ENCODE measurements around the gene VCL. TPM values are rescaled to one million over a fixed set of nuclear protein-coding genes. Genes with fewer than 3 reads are reported as not detected.
"Not testable (repeated sequence)": the region's sequence is repeated elsewhere in the genome, so short reads cannot be mapped to it uniquely, and the experiment has no call there.

VCL gene
- total RNA-seq, 2 donors from 2014 or later = 97.2 to 285 TPM

GRCh38 chr10:74122060-74122459 is 124.1 kb downstream of the VCL start:
- 33% methylated on average over 3 of the region's 3 CpGs for WGBS
- TF ChIP-seq, protein P1, sequence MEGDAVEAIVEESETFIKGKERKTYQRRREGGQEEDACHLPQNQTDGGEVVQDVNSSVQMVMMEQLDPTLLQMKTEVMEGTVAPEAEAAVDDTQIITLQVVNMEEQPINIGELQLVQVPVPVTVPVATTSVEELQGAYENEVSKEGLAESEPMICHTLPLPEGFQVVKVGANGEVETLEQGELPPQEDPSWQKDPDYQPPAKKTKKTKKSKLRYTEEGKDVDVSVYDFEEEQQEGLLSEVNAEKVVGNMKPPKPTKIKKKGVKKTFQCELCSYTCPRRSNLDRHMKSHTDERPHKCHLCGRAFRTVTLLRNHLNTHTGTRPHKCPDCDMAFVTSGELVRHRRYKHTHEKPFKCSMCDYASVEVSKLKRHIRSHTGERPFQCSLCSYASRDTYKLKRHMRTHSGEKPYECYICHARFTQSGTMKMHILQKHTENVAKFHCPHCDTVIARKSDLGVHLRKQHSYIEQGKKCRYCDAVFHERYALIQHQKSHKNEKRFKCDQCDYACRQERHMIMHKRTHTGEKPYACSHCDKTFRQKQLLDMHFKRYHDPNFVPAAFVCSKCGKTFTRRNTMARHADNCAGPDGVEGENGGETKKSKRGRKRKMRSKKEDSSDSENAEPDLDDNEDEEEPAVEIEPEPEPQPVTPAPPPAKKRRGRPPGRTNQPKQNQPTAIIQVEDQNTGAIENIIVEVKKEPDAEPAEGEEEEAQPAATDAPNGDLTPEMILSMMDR (IDR thresholded peaks at IDR 0.05) = no peak
- TF ChIP-seq POLR2AphosphoS5 (IDR thresholded peaks at IDR 0.05) = no peak
- no peak for TF ChIP-seq POLR2A (IDR thresholded peaks at IDR 0.05)
- Histone ChIP-seq H3K27me3 (replicated peaks; ENCODE audit: insufficient read depth) (no peaks in the 10 kb centered on the region), H3K4me3 (no peak overlapping the region), H3K4me1 (replicated peaks) (peaks cover 7% of the 10 kb centered on the region), H3K36me3 (no peaks in the 10 kb centered on the region), H3K27ac (peak overlapping the region in 1 of 2 donors; percentile 3), H3K9me3 (no peaks in the 10 kb centered on the region)
- DNase-seq (ENCODE audit: low spot score) = no peak
- intact Hi-C loops (cut with DNase I) = loop anchor here (10.0 kb wide), 1 partner anchor 113 kb away; no protein-coding TSS in a partner anchor

DNA sequence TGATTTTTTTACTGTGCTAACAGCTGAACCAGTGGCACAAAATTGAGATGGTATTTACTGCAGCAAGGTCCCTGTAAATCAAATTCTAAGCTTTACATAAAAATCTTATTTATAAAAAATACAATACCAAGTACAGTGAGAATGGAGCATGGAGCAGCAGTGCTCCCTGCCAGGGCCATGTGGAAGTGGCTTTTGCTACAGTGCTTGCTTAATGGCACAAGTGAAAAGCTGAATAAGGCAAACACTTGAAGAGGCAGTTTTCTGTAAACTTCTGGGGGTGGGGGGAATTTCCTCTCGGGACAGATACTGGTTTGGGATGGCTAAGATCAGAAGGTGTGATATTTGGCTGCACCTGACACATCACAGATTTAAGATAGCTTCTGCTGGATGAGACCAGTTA is 125.2 kb downstream of the VCL start:
- Histone ChIP-seq H3K27me3 (replicated peaks; ENCODE audit: insufficient read depth) (no peaks in the 10 kb centered on the region), H3K36me3 (no peaks in the 10 kb centered on the region), H3K9me3 (no peaks in the 10 kb centered on the region), H3K4me3 (no peak overlapping the region), H3K4me1 (replicated peaks) (peaks cover 7% of the 10 kb centered on the region), H3K27ac (no peak overlapping the region)
- intact Hi-C loops (cut with DNase I) = loop anchor here (10.0 kb wide), 1 partner anchor 112 kb away; no protein-coding TSS in a partner anchor
- no peak for DNase-seq (ENCODE audit: low spot score)
- 21% methylated on average over 1 of the region's 1 CpG for WGBS
- TF ChIP-seq POLR2A (IDR thresholded peaks at IDR 0.05) (no peak), POLR2AphosphoS5 (IDR thresholded peaks at IDR 0.05) (no peak)
- TF ChIP-seq, protein P1 (IDR thresholded peaks at IDR 0.05) = no peak

GRCh38 chr10:74133923-74134820 is 136.3 kb downstream of the VCL start:
- H3K36me3 ChIP-seq = no peaks in the 10 kb centered on the region
- no peaks in the 10 kb centered on the region for H3K9me3 ChIP-seq
- no peak for DNase-seq (ENCODE audit: low spot score)
- H3K27me3 ChIP-seq (replicated peaks; ENCODE audit: insufficient read depth) = no peaks in the 10 kb centered on the region
- no peak overlapping the region for H3K27ac ChIP-seq
- 65% methylated on average over 11 of the region's 11 CpGs for WGBS
- H3K4me3 ChIP-seq = no peak overlapping the region
- no peaks in the 10 kb centered on the region for H3K4me1 ChIP-seq (replicated peaks)
- TF ChIP-seq POLR2AphosphoS5 (IDR thresholded peaks at IDR 0.05) (no peak), POLR2A (IDR thresholded peaks at IDR 0.05) (no peak)
- TF ChIP-seq, protein P1 (IDR thresholded peaks at IDR 0.05) = no peak
- intact Hi-C loops (cut with DNase I) = no loop called here

GRCh38 chr10:74135452-74135851 is 137.5 kb downstream of the VCL start:
- intact Hi-C loops (cut with DNase I) = no loop called here
- H3K27ac ChIP-seq = no peak overlapping the region
- 91% methylated on average over 3 of the region's 3 CpGs for WGBS
- no peaks in the 10 kb centered on the region for H3K36me3 ChIP-seq
- H3K4me1 ChIP-seq (replicated peaks) = no peaks in the 10 kb centered on the region
- TF ChIP-seq POLR2A (IDR thresholded peaks at IDR 0.05) (no peak), POLR2AphosphoS5 (IDR thresholded peaks at IDR 0.05) (no peak)
- TF ChIP-seq, protein P1 (IDR thresholded peaks at IDR 0.05) = no peak
- H3K9me3 ChIP-seq = no peaks in the 10 kb centered on the region
- DNase-seq (ENCODE audit: low spot score) = no peak
- no peaks in the 10 kb centered on the region for H3K27me3 ChIP-seq (replicated peaks; ENCODE audit: insufficient read depth)
- no peak overlapping the region for H3K4me3 ChIP-seq

DNA sequence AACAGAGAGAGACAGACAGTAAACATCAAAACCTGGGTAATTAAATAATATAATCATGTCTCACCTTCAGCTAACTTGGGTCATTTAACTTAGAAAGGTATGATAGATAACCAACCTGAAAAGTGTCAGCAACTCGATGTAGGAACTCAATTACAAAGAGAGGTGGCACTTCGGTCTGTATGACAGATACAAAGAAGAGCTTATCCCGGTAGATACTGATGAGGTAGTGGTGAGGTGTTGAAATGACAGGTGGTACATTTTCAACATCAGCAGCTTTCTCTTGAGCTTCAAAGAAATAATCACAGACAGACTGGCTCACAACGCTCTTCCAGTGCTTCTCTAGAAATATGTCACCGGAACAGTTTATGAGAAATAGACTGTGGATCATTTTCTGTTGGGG is 140.1 kb downstream of the VCL start:
- Histone ChIP-seq H3K4me1 (replicated peaks) (no peaks in the 10 kb centered on the region), H3K36me3 (no peaks in the 10 kb centered on the region), H3K9me3 (no peaks in the 10 kb centered on the region), H3K27me3 (replicated peaks; ENCODE audit: insufficient read depth) (no peaks in the 10 kb centered on the region), H3K27ac (no peak overlapping the region), H3K4me3 (no peak overlapping the region)
- DNase-seq (ENCODE audit: low spot score) = no peak
- intact Hi-C loops (cut with DNase I) = no loop called here
- no peak for TF ChIP-seq POLR2A (IDR thresholded peaks at IDR 0.05)
- TF ChIP-seq, protein P1 (IDR thresholded peaks at IDR 0.05) = no peak
- TF ChIP-seq POLR2AphosphoS5 (IDR thresholded peaks at IDR 0.05) = no peak
- WGBS = 94% methylated on average over 5 of the region's 5 CpGs

DNA sequence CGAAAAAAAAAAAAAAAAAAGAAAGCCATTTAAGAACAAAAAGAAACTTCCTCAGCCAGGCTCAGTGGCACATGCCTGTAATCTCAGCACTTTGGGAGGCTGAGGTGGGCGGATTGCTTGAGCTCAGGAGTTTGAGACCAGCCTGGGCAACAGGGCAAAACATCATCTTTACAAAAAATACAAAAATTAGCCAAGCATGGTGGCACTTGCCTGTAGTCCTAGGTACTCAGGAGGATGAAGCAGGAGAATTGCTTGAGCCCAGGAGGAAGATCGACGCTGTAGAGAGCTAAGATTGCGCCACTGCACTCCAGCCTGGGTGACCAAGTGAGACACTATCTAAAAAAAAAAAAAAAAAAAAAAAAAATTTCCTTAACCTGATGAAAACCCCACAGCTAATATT is 140.7 kb downstream of the VCL start:
- H3K27me3 ChIP-seq (replicated peaks; ENCODE audit: insufficient read depth); intact Hi-C loops (cut with DNase I); H3K9me3 ChIP-seq; H3K4me1 ChIP-seq (replicated peaks); H3K36me3 ChIP-seq; H3K27ac ChIP-seq; DNase-seq (ENCODE audit: low spot score); H3K4me3 ChIP-seq: not testable (repeated sequence)
- 99% methylated on average over 5 of the region's 5 CpGs for WGBS
